CD4-positive, alpha-beta T cell treated with Interleukin-15 for 1 hour (primary cell): Measurements from ENCODE around the gene MAML3.

Experiments used
- DNase-seq: peaks from one replicate; pipeline ENCODE4 v3.0.0-alpha.2; 2020

MAML3 gene

GRCh38 chr4:139768896-139769295 is 385.1 kb downstream of the MAML3 start:
- DNase-seq = no peak

GRCh38 chr4:139768366-139768765 is 385.6 kb downstream of the MAML3 start:
- DNase-seq = no peak

GRCh38 chr4:139767585-139767984 is 386.4 kb downstream of the MAML3 start:
- DNase-seq = no peak

- no peak for DNase-seq
Observed at GRCh38 chr4:139767168-139767567, 386.8 kb downstream of the MAML3 start.

- no peak for DNase-seq
Observed at GRCh38 chr4:139764686-139765310, 389.2 kb downstream of the MAML3 start.

- no peak for DNase-seq
Observed at GRCh38 chr4:139764182-139764581, 389.8 kb downstream of the MAML3 start.

GRCh38 chr4:139763672-139764071 is 390.3 kb downstream of the MAML3 start:
- DNase-seq = no peak

GRCh38 chr4:139763205-139763604 is 390.8 kb downstream of the MAML3 start:
- no peak for DNase-seq

- no peak for DNase-seq
Observed at GRCh38 chr4:139762720-139763119, 391.3 kb downstream of the MAML3 start.

GRCh38 chr4:139761461-139761860 is 392.5 kb downstream of the MAML3 start:
- no peak for DNase-seq

- no peak for DNase-seq
Observed at GRCh38 chr4:139760567-139760966, 393.4 kb downstream of the MAML3 start.

- no peak for DNase-seq
Observed at GRCh38 chr4:139759097-139759496, 394.9 kb downstream of the MAML3 start.

GRCh38 chr4:139756391-139757180 is 397.4 kb downstream of the MAML3 start:
- no peak for DNase-seq

GRCh38 chr4:139754938-139755337 is 399.0 kb downstream of the MAML3 start:
- no peak for DNase-seq

GRCh38 chr4:139753686-139754085 is 400.3 kb downstream of the MAML3 start:
- DNase-seq = no peak

- DNase-seq = no peak
Observed at GRCh38 chr4:139749835-139750498, 404.0 kb downstream of the MAML3 start.

GRCh38 chr4:139749338-139749737 is 404.6 kb downstream of the MAML3 start:
- no peak for DNase-seq

- DNase-seq = no peak
Observed at GRCh38 chr4:139746431-139747171, 407.4 kb downstream of the MAML3 start.

GRCh38 chr4:139745111-139745639 is 408.8 kb downstream of the MAML3 start:
- DNase-seq = no peak

GRCh38 chr4:139744232-139744631 is 409.8 kb downstream of the MAML3 start:
- no peak for DNase-seq

GRCh38 chr4:139743027-139743426 is 411.0 kb downstream of the MAML3 start:
- no peak for DNase-seq

GRCh38 chr4:139740531-139741041 is 413.4 kb downstream of the MAML3 start:
- peak; percentile 35 for DNase-seq

GRCh38 chr4:139740121-139740520 is 413.9 kb downstream of the MAML3 start:
- no peak for DNase-seq
